HT1080 (cell line): ENCODE measurements around the gene SORBS2. TPM values are rescaled to one million over a fixed set of nuclear protein-coding genes. Genes with fewer than 3 reads are reported as not detected.
"Not testable (repeated sequence)": the region's sequence is repeated elsewhere in the genome, so short reads cannot be mapped to it uniquely, and the experiment has no call there.

Experiments
- DNase-seq: peaks from one replicate; pipeline ENCODE4 v3.0.0-alpha.2; 2015; ENCODE audit warnings: low read depth
- total RNA-seq: library from RNA; depleted of rRNA; stranded (reverse); fragments of >200 nt; shearing (Covaris generic); gene quantifications from 2 replicates; pipeline ENCODE4 v1.2.3, GENCODE V29; 2014

SORBS2 gene
- total RNA-seq, 1 experiment from 2014 or later = 14.6 TPM

GRCh38 chr4:185562531-185562930 is 249.5 kb downstream of the SORBS2 start:
- DNase-seq = no peak

- DNase-seq = no peak
These were observed 251.7 kb downstream of the SORBS2 start for GRCh38 chr4:185560316-185560715.

- peak; percentile 98 for DNase-seq
These were observed 252.1 kb downstream of the SORBS2 start for GRCh38 chr4:185559915-185560281.

GRCh38 chr4:185559251-185559914 is 252.6 kb downstream of the SORBS2 start:
- not testable (repeated sequence) for DNase-seq

- DNase-seq = no peak
These were observed 257.4 kb downstream of the SORBS2 start for GRCh38 chr4:185554365-185555126.

GRCh38 chr4:185552254-185552653 is 259.7 kb downstream of the SORBS2 start:
- no peak for DNase-seq

- DNase-seq = no peak
These were observed 261.1 kb downstream of the SORBS2 start for GRCh38 chr4:185550933-185551332.

- DNase-seq = no peak
These were observed 262.8 kb downstream of the SORBS2 start for GRCh38 chr4:185549095-185549639.

GRCh38 chr4:185548587-185548986 is 263.4 kb downstream of the SORBS2 start:
- DNase-seq = no peak

GRCh38 chr4:185546335-185546734 is 265.7 kb downstream of the SORBS2 start:
- DNase-seq = no peak

GRCh38 chr4:185542626-185543315 is 269.2 kb downstream of the SORBS2 start:
- DNase-seq = no peak

GRCh38 chr4:185541251-185541727 is 270.7 kb downstream of the SORBS2 start:
- no peak for DNase-seq

- no peak for DNase-seq
These were observed 271.4 kb downstream of the SORBS2 start for GRCh38 chr4:185540487-185541120.

GRCh38 chr4:185540040-185540439 is 272.0 kb downstream of the SORBS2 start:
- no peak for DNase-seq

GRCh38 chr4:185538806-185539205 is 273.2 kb downstream of the SORBS2 start:
- no peak for DNase-seq

- DNase-seq = peak; percentile 16
These were observed 275.6 kb downstream of the SORBS2 start for GRCh38 chr4:185536411-185536709.

- DNase-seq = no peak
These were observed 276.2 kb downstream of the SORBS2 start for GRCh38 chr4:185535612-185536410.
